Upper lobe of left lung (tissue), 6 donors: ENCODE results near the gene HCAR3. TPM values are rescaled to one million over a fixed set of nuclear protein-coding genes. Genes with fewer than 3 reads are reported as not detected.

Experiments used
- ATAC-seq, 2 donors: fragments of 200-7000 bp; cut with Tn5 transposase; one replicate each; pipeline ENCODE4 v1.9.1; 2022; ENCODE audit warnings: mild to moderate bottlenecking in 2 of 2, moderate library complexity in 2 of 2; ENCODE audit not compliant: low FRiP score in 2 of 2
- DNase-seq, 2 donors: peaks; one replicate each; pipeline ENCODE4 v3.0.0-alpha.2; 2019 to 2020
- H3K27ac ChIP-seq, 4 donors: fragments of 200-600 bp; sonication (generic); one replicate each; pipeline ENCODE4 v1.5.1; 2016 to 2019
- H3K27me3 ChIP-seq, 4 donors: fragments of 200-600 bp; sonication (generic); one replicate each; pipeline ENCODE4 v1.5.1; 2017 to 2019
- H3K36me3 ChIP-seq, 4 donors: fragments of 200-600 bp; sonication (generic); one replicate each; pipeline ENCODE4 v1.5.1; 2016 to 2019
- H3K4me1 ChIP-seq, 4 donors: fragments of 200-600 bp; sonication (generic); one replicate each; pipeline ENCODE4 v1.5.1; 2018 to 2019
- H3K4me3 ChIP-seq, 4 donors: fragments of 200-600 bp; sonication (generic); one replicate each; pipeline ENCODE4 v1.5.1; 2017 to 2019; ENCODE audit warnings: mild to moderate bottlenecking in 2 of 4, moderate library complexity in 1 of 4
- H3K9me3 ChIP-seq, 4 donors: fragments of 200-600 bp; sonication (generic); one replicate each; pipeline ENCODE4 v1.5.1; 2018 to 2019
- EP300 ChIP-seq, 4 donors: sonication (generic); formaldehyde crosslinking; IDR thresholded peaks; one replicate each; pipeline ENCODE4 v1.5.1; 2017; ENCODE audit warnings: antibody characterized with exemption in 4 of 4, control low read depth in 2 of 4
- POLR2A ChIP-seq, 4 donors: fragments of 450-650 bp; IDR thresholded peaks; one replicate each; pipeline ENCODE4 v1.5.1; 2016 to 2017; ENCODE audit warnings: antibody characterized with exemption in 4 of 4, mild to moderate bottlenecking in 2 of 4
- POLR2AphosphoS5 ChIP-seq, 2 donors: sonication (generic); formaldehyde crosslinking; IDR thresholded peaks; one replicate each; pipeline ENCODE4 v1.5.1; 2017; ENCODE audit warnings: antibody characterized with exemption in 2 of 2
- WGBS, 2 donors: methylation state at CpG; one replicate each; pipeline ENCODE4 v1.1.5; 2017 to 2018; 5-methylcytosine and 5-hydroxymethylcytosine counted together
- total RNA-seq, 6 donors: library from RNA; depleted of rRNA in 4 of 6; stranded (reverse); fragments of >200 nt in 4 of 6; gene quantifications; one replicate each; pipeline versions ENCODE4 v1.1.0 to v1.2.1, GENCODE V29; 2016 to 2021
- TF ChIP-seq, protein P1 (sequence below), 6 experiments: fragments of 450-650 bp in 4 of 6; fragments of 200-600 bp in 2 of 6; sonication (generic) in 2 of 6; IDR thresholded peaks; one replicate each; pipeline ENCODE4 v1.5.1; 2016 to 2019; ENCODE audit warnings: antibody characterized with exemption in 6 of 6
- donor health status: DM: no; HTN: no; CAD: no; lungs with moderate emphysema.
- donor health status: DM: no; HTN: yes; CAD: no; lungs with severe emphysema.

HCAR3 gene
- total RNA-seq, 6 donors from 2014 or later = 1.0 to 8.0 (median 3.0) TPM

DNA sequence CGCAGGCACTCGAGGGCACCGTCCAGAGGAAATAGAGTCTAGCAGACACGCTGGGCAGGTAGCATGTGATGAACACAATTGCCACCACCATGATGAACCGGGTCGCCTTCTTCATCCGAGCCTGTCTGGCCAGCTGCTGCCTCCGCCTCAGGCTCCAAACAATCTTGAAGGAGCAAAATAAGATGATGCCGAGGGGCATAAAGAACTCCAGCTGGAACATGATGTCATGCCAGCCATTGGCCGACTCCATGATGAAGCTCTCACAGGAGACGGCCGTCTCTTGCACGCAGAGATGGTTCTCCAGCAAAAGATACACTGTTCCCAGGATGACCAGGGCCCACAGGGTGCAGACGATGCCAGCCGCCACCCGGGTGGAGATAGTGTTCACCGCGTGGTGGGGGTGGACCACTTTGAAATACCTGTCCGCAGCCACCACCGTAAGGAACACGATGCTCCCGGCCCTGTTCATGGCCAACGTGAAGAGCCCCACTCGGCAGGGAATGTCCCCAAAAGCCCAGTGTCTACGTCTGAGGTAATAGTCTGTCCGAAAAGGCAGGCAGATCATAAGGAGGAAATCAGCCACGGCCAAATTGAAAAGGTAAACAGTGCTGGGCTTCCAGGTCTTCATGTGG is 13.1 kb upstream of the HCAR3 start:
- ATAC-seq (no peak), DNase-seq (peak in 1 of 2 donors; percentile 38)
- Histone ChIP-seq H3K27ac (no peak overlapping the region), H3K4me1 (peaks cover 0 to 11% (median 1%) of the 10 kb centered on the region in 4 donors), H3K27me3 (no peaks in the 10 kb centered on the region), H3K36me3 (no peaks in the 10 kb centered on the region), H3K4me3 (peak overlapping the region in 1 of 4 donors; percentile 35), H3K9me3 (no peaks in the 10 kb centered on the region)
- WGBS, 2 donors = 83 to 88% methylated on average over 17 to 27 of the region's 27 CpGs
- TF ChIP-seq POLR2A (IDR thresholded peaks at IDR 0.05) = no peak
- TF ChIP-seq, protein P1, sequence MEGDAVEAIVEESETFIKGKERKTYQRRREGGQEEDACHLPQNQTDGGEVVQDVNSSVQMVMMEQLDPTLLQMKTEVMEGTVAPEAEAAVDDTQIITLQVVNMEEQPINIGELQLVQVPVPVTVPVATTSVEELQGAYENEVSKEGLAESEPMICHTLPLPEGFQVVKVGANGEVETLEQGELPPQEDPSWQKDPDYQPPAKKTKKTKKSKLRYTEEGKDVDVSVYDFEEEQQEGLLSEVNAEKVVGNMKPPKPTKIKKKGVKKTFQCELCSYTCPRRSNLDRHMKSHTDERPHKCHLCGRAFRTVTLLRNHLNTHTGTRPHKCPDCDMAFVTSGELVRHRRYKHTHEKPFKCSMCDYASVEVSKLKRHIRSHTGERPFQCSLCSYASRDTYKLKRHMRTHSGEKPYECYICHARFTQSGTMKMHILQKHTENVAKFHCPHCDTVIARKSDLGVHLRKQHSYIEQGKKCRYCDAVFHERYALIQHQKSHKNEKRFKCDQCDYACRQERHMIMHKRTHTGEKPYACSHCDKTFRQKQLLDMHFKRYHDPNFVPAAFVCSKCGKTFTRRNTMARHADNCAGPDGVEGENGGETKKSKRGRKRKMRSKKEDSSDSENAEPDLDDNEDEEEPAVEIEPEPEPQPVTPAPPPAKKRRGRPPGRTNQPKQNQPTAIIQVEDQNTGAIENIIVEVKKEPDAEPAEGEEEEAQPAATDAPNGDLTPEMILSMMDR (IDR thresholded peaks at IDR 0.05) = no peak

DNA sequence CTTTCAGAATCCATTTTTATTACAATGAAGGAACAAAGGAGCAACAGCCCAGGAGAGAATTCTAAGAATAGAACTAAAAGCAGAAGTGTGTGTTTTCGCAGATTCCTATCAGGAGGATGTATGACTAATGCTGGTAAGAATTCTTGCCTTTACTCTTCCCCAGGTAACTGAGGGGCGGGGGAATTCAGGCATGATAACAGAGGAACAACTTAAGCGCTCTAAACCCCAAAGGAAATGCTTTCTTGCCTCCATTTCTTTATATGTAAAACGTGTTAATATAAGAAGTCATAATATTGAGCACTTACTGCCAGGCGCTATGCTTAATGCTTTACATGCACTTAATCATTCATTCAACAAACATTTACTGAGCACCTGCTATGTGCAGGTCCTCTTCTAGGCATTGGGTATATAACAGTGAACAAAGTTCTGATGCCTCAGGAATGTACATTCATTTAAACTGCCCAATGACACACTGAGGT is 9.5 kb upstream of the HCAR3 start:
- TF ChIP-seq POLR2AphosphoS5 (IDR thresholded peaks at IDR 0.05) (no peak), POLR2A (IDR thresholded peaks at IDR 0.05) (no peak)
- H3K4me1 ChIP-seq = peaks cover 0 to 11% (median 1%) of the 10 kb centered on the region in 4 donors
- no peaks in the 10 kb centered on the region for H3K36me3 ChIP-seq
- DNase-seq (peak in 1 of 2 donors; percentile 49), ATAC-seq (peak; percentile 38 to 42)
- no peaks in the 10 kb centered on the region for H3K9me3 ChIP-seq
- peak overlapping the region in 3 of 4 donors; percentile 19 to 60 (median 32) for H3K27ac ChIP-seq
- no peak overlapping the region for H3K4me3 ChIP-seq
- H3K27me3 ChIP-seq = no peaks in the 10 kb centered on the region
- WGBS, 2 donors = 28 to 45% methylated on average over 5 of the region's 5 CpGs

DNA sequence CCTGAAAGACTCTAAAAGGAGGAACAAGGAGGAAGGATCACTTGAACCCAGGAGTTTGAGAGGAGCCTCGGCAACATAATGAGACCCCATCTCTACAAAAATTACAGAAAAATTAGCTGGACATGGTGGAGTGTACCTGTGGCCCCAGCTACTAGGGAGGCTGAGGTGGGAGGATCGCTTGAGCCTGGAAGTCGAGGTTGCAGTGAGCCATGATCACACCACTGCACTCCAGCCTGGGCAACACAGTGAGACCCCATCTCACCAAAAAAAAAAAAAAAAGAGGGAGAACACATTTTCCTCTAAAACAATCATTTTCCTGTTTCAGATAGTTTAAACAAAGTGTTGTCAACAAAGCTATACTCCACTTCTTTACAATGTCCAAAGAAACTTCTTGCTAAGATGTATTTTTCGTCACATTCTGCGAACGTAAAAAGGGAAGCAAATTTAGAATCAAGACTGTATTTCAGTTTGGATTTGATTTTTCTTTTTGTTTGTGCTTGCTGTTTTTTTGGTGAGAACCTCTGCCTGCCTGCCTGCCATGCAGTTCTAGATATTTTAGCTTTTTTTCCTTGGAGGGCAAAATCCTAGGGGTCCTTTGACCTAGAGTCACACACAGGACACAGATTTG is 9.0 kb upstream of the HCAR3 start:
- TF ChIP-seq POLR2A (IDR thresholded peaks at IDR 0.05) (no peak), POLR2AphosphoS5 (IDR thresholded peaks at IDR 0.05) (no peak), EP300 (IDR thresholded peaks at IDR 0.05) (no peak)
- TF ChIP-seq, protein P1 (IDR thresholded peaks at IDR 0.05) = no peak
- H3K4me3 ChIP-seq = no peak overlapping the region
- no peaks in the 10 kb centered on the region for H3K9me3 ChIP-seq
- no peaks in the 10 kb centered on the region for H3K36me3 ChIP-seq
- DNase-seq (no peak), ATAC-seq (no peak)
- no peaks in the 10 kb centered on the region for H3K27me3 ChIP-seq
- H3K4me1 ChIP-seq = peaks cover 0 to 15% (median 3%) of the 10 kb centered on the region in 4 donors
- 72 to 83% methylated on average over 6 of the region's 6 CpGs for WGBS, 2 donors
- H3K27ac ChIP-seq = peak overlapping the region in 3 of 4 donors; percentile 19 to 60 (median 32)

DNA sequence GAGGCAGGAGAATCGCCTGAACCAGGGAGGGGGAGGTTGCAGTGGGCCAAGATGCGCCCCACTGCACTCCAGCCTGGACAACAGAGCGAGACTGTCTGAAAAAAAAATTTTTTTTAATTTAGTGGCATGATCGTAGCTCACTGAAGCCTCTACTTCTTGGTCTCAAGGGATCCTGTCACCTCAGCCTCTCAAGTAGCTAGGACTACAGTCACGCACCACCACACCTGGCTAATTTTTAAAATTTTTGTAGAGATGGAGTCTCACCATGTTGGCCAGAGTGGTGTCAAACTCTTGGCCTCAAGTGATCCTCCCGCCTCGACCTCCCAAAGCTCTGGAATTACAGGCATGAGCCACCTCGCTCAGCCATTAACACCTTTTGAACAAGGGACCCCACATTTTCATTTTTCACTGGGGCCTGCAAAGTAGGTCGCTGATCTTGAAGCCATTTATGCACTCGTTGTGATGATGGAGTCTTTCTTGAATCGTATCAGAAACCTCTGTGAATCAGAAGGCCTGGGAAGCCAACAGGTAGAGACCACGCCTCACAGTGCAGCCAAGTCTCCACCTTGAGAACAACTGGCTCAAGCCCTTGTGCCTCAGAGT is 8.1 kb upstream of the HCAR3 start:
- no peak for ATAC-seq
- no peak overlapping the region for H3K4me3 ChIP-seq
- DNase-seq = no peak
- TF ChIP-seq EP300 (IDR thresholded peaks at IDR 0.05) = no peak
- TF ChIP-seq POLR2AphosphoS5 (IDR thresholded peaks at IDR 0.05) = no peak
- TF ChIP-seq, protein P1 (IDR thresholded peaks at IDR 0.05) = no peak
- no peak for TF ChIP-seq POLR2A (IDR thresholded peaks at IDR 0.05)
- no peak overlapping the region for H3K27ac ChIP-seq
- peaks cover 0 to 15% (median 3%) of the 10 kb centered on the region in 4 donors for H3K4me1 ChIP-seq
- no peaks in the 10 kb centered on the region for H3K36me3 ChIP-seq
- no peaks in the 10 kb centered on the region for H3K27me3 ChIP-seq
- no peaks in the 10 kb centered on the region for H3K9me3 ChIP-seq
- WGBS, 2 donors = 95% methylated on average over 12 of the region's 12 CpGs

DNA sequence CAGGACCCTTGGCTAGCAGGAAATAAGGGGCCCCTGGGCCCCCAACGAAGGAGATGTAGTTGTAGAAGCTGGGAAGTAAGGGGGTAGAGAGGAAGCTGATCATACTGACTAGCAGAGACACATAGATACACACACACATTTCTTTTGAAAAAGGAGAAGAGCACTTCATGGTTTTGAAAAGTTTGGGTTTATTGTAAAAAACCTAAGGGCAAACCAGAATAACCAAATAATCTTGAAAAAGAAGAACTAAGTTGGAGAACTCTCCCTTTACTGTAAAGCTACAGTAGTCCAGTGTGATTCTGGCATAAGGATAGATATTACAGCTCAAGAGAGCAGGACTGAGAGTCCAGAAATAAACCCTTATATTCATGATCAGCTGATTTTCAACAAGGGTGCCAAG is 5.8 kb upstream of the HCAR3 start:
- TF ChIP-seq POLR2AphosphoS5 (IDR thresholded peaks at IDR 0.05) (no peak), EP300 (IDR thresholded peaks at IDR 0.05) (no peak), POLR2A (IDR thresholded peaks at IDR 0.05) (no peak)
- TF ChIP-seq, protein P1 (IDR thresholded peaks at IDR 0.05) = no peak
- 33 to 76% methylated on average over 1 of the region's 1 CpG for WGBS, 2 donors
- no peak for ATAC-seq

More for the DNA sequence above, 5.8 kb upstream of the HCAR3 start:
- Histone ChIP-seq H3K27me3 (no peaks in the 10 kb centered on the region), H3K36me3 (no peaks in the 10 kb centered on the region), H3K4me1 (peaks cover 0 to 15% (median 3%) of the 10 kb centered on the region in 4 donors), H3K27ac (no peak overlapping the region), H3K9me3 (no peaks in the 10 kb centered on the region), H3K4me3 (no peak overlapping the region)
- no peak for DNase-seq
